Upper lobe of left lung (tissue), 6 donors: ENCODE results near the gene PTCH2. TPM values are rescaled to one million over a fixed set of nuclear protein-coding genes. Genes with fewer than 3 reads are reported as not detected.

Experiments
- ATAC-seq, 2 donors: fragments of 200-7000 bp; cut with Tn5 transposase; one replicate each; pipeline ENCODE4 v1.9.1; 2022; ENCODE audit warnings: mild to moderate bottlenecking in 2 of 2, moderate library complexity in 2 of 2; ENCODE audit not compliant: low FRiP score in 2 of 2
- DNase-seq, 2 donors: peaks; one replicate each; pipeline ENCODE4 v3.0.0-alpha.2; 2019 to 2020
- H3K27ac ChIP-seq, 4 donors: fragments of 200-600 bp; sonication (generic); one replicate each; pipeline ENCODE4 v1.5.1; 2016 to 2019
- H3K27me3 ChIP-seq, 4 donors: fragments of 200-600 bp; sonication (generic); one replicate each; pipeline ENCODE4 v1.5.1; 2017 to 2019
- H3K36me3 ChIP-seq, 4 donors: fragments of 200-600 bp; sonication (generic); one replicate each; pipeline ENCODE4 v1.5.1; 2016 to 2019
- H3K4me1 ChIP-seq, 4 donors: fragments of 200-600 bp; sonication (generic); one replicate each; pipeline ENCODE4 v1.5.1; 2018 to 2019
- H3K4me3 ChIP-seq, 4 donors: fragments of 200-600 bp; sonication (generic); one replicate each; pipeline ENCODE4 v1.5.1; 2017 to 2019; ENCODE audit warnings: mild to moderate bottlenecking in 2 of 4, moderate library complexity in 1 of 4
- H3K9me3 ChIP-seq, 4 donors: fragments of 200-600 bp; sonication (generic); one replicate each; pipeline ENCODE4 v1.5.1; 2018 to 2019
- EP300 ChIP-seq, 4 donors: sonication (generic); formaldehyde crosslinking; IDR thresholded peaks; one replicate each; pipeline ENCODE4 v1.5.1; 2017; ENCODE audit warnings: antibody characterized with exemption in 4 of 4, control low read depth in 2 of 4
- POLR2A ChIP-seq, 4 donors: fragments of 450-650 bp; IDR thresholded peaks; one replicate each; pipeline ENCODE4 v1.5.1; 2016 to 2017; ENCODE audit warnings: antibody characterized with exemption in 4 of 4, mild to moderate bottlenecking in 2 of 4
- POLR2AphosphoS5 ChIP-seq, 2 donors: sonication (generic); formaldehyde crosslinking; IDR thresholded peaks; one replicate each; pipeline ENCODE4 v1.5.1; 2017; ENCODE audit warnings: antibody characterized with exemption in 2 of 2
- WGBS, 2 donors: methylation state at CpG; one replicate each; pipeline ENCODE4 v1.1.5; 2017 to 2018; 5-methylcytosine and 5-hydroxymethylcytosine counted together
- total RNA-seq, 6 donors: library from RNA; depleted of rRNA in 4 of 6; stranded (reverse); fragments of >200 nt in 4 of 6; gene quantifications; one replicate each; pipeline versions ENCODE4 v1.1.0 to v1.2.1, GENCODE V29; 2016 to 2021
- TF ChIP-seq, protein P1 (sequence below), 6 experiments: fragments of 450-650 bp in 4 of 6; fragments of 200-600 bp in 2 of 6; sonication (generic) in 2 of 6; IDR thresholded peaks; one replicate each; pipeline ENCODE4 v1.5.1; 2016 to 2019; ENCODE audit warnings: antibody characterized with exemption in 6 of 6
- donor health status: DM: no; HTN: no; CAD: no; lungs with moderate emphysema.
- donor health status: DM: no; HTN: yes; CAD: no; lungs with severe emphysema.

The PTCH2 gene
- total RNA-seq, 6 donors from 2014 or later = 0.30 to 1.4 (median 0.82) TPM

- Histone ChIP-seq H3K27ac (peak overlapping the region in 3 of 4 donors; percentile 22 to 72 (median 68)), H3K36me3 (peaks cover 0 to 5% (median 0%) of the 10 kb centered on the region in 4 donors), H3K4me3 (peak overlapping the region in 2 of 4 donors; percentile 50 to 52), H3K4me1 (peaks cover 19 to 33% (median 32%) of the 10 kb centered on the region in 4 donors), H3K27me3 (no peaks in the 10 kb centered on the region), H3K9me3 (no peaks in the 10 kb centered on the region)
- WGBS, 2 donors = 78 to 80% methylated on average over 9 of the region's 9 CpGs
- TF ChIP-seq POLR2A (IDR thresholded peaks at IDR 0.05) (no peak), POLR2AphosphoS5 (IDR thresholded peaks at IDR 0.05) (no peak)
- no peak for ATAC-seq
- DNase-seq = no peak
Observed at GRCh38 chr1:44786841-44787426, 56.1 kb downstream of the PTCH2 start.

GRCh38 chr1:44786138-44786840, 56.8 kb downstream of the PTCH2 start:
- peak; percentile 84 to 93 for DNase-seq
- WGBS, 2 donors = 21 to 28% methylated on average over 7 to 18 of the region's 49 CpGs
- H3K27me3 ChIP-seq = no peaks in the 10 kb centered on the region

DNA sequence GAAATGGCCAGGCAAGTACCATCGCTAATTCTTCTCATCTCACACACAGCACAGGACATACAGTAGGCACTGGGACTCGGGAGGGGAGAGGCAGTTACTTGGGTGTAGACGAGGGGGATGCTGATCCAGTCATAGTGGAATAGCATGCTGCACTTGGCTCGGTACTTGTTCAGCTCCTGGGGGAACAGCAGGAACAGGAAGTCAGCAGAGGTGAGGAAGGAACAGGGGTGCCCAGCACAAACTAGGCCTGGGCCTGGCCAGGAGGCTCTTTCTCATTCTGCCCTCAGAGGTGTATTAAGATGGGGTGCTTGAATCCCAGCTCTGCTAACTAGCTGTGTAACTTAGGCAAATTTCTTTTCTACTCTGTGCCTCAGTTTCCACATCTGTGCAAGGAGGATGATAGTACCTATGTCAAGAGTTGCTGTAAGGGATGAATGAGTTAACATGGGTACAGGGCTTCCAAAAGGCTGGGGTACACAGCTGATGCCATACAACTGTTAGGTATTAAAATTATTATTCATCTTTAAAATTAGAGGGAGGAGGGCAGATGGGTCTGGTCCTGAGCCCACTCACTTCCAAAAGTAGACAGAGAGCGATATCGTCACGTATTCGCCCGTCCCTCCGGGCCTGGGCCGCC, 57.4 kb downstream of the PTCH2 start:
- Histone ChIP-seq H3K4me1 (peaks cover 19 to 33% (median 32%) of the 10 kb centered on the region in 4 donors), H3K27ac (peak overlapping the region in 3 of 4 donors; percentile 8 to 72 (median 68)), H3K36me3 (peaks cover 0 to 17% (median 6%) of the 10 kb centered on the region in 4 donors), H3K4me3 (peak overlapping the region in 3 of 4 donors; percentile 50 to 55 (median 52)), H3K9me3 (no peaks in the 10 kb centered on the region), H3K27me3 (no peaks in the 10 kb centered on the region)
- no peak for TF ChIP-seq POLR2A (IDR thresholded peaks at IDR 0.05)
- TF ChIP-seq, protein P1, sequence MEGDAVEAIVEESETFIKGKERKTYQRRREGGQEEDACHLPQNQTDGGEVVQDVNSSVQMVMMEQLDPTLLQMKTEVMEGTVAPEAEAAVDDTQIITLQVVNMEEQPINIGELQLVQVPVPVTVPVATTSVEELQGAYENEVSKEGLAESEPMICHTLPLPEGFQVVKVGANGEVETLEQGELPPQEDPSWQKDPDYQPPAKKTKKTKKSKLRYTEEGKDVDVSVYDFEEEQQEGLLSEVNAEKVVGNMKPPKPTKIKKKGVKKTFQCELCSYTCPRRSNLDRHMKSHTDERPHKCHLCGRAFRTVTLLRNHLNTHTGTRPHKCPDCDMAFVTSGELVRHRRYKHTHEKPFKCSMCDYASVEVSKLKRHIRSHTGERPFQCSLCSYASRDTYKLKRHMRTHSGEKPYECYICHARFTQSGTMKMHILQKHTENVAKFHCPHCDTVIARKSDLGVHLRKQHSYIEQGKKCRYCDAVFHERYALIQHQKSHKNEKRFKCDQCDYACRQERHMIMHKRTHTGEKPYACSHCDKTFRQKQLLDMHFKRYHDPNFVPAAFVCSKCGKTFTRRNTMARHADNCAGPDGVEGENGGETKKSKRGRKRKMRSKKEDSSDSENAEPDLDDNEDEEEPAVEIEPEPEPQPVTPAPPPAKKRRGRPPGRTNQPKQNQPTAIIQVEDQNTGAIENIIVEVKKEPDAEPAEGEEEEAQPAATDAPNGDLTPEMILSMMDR (IDR thresholded peaks at IDR 0.05) = no peak
- TF ChIP-seq EP300 (IDR thresholded peaks at IDR 0.05) = no peak
- no peak for TF ChIP-seq POLR2AphosphoS5 (IDR thresholded peaks at IDR 0.05)
- ATAC-seq (no peak), DNase-seq (no peak)
- 40 to 50% methylated on average over 11 of the region's 11 CpGs for WGBS, 2 donors

More at GRCh38 chr1:44786138-44786840, 56.8 kb downstream of the PTCH2 start:
- TF ChIP-seq, protein P1 (IDR thresholded peaks at IDR 0.05) = peak; percentile 98 to 99 (median 98)
- TF ChIP-seq POLR2AphosphoS5 (IDR thresholded peaks at IDR 0.05) = peak in 1 of 2 donors; percentile 16
- peak in 1 of 4 donors; percentile 19 for TF ChIP-seq POLR2A (IDR thresholded peaks at IDR 0.05)
- no peak for TF ChIP-seq EP300 (IDR thresholded peaks at IDR 0.05)
- Histone ChIP-seq H3K27ac (peak overlapping the region; percentile 8 to 72 (median 45)), H3K9me3 (no peaks in the 10 kb centered on the region), H3K4me1 (peaks cover 19 to 33% (median 32%) of the 10 kb centered on the region in 4 donors), H3K4me3 (peak overlapping the region; percentile 4 to 55 (median 51)), H3K36me3 (peaks cover 0 to 10% (median under 1%) of the 10 kb centered on the region in 4 donors)
- ATAC-seq = peak; percentile 88 to 90

GRCh38 chr1:44785029-44785380, 58.0 kb downstream of the PTCH2 start:
- Histone ChIP-seq H3K4me3 (no peak overlapping the region), H3K4me1 (peaks cover 19 to 33% (median 32%) of the 10 kb centered on the region in 4 donors), H3K9me3 (no peaks in the 10 kb centered on the region), H3K36me3 (peaks cover 0 to 23% (median 13%) of the 10 kb centered on the region in 4 donors), H3K27ac (no peak overlapping the region), H3K27me3 (no peaks in the 10 kb centered on the region)
- 83 to 89% methylated on average over 6 of the region's 6 CpGs for WGBS, 2 donors
- DNase-seq (no peak), ATAC-seq (no peak)
- TF ChIP-seq, protein P1 (IDR thresholded peaks at IDR 0.05) = no peak
- TF ChIP-seq EP300 (IDR thresholded peaks at IDR 0.05) = no peak
- no peak for TF ChIP-seq POLR2AphosphoS5 (IDR thresholded peaks at IDR 0.05)
- TF ChIP-seq POLR2A (IDR thresholded peaks at IDR 0.05) = no peak
